GM12875 (cell line): Measurements from ENCODE around the gene HTT.

Experiments used
- H3K4me3 ChIP-seq: one replicate; pipeline ENCODE4 v1.5.1; 2011; ENCODE audit warnings: low read depth, low read length, control low read depth
- TF ChIP-seq, protein P1 (sequence below): IDR thresholded peaks from 2 replicates; pipeline ENCODE4 v1.5.1; 2011; ENCODE audit warnings: low read depth, mild to moderate bottlenecking, control low read depth, inconsistent platforms, low read length, moderate library complexity, borderline replicate concordance; ENCODE audit not compliant: insufficient read depth

The HTT gene

DNA sequence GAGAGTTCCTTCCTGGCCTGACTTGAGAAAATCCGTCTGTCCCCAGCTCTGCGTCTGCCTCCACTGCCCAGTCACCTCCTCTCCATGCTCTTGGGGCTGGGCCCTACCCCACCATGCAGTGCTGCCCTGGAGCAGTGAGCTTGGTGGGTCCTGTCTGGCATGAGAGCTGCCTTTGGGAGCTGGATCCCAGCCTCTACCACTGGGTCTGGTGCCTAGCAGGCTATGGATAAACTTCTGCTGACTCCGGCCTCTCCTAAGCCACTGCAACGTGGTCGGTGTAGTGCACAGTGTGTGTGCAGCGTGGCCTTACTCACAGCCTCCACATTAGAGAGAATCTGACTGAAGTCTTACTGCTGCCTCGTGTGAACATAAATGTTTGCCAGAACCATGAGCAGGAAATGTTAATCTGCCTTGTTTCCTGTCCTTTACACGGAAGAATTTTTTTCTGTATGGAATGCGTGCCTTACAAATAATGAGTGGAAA lies 47.6 kb downstream of the HTT start:
- no peak overlapping the region for H3K4me3 ChIP-seq
- TF ChIP-seq, protein P1, sequence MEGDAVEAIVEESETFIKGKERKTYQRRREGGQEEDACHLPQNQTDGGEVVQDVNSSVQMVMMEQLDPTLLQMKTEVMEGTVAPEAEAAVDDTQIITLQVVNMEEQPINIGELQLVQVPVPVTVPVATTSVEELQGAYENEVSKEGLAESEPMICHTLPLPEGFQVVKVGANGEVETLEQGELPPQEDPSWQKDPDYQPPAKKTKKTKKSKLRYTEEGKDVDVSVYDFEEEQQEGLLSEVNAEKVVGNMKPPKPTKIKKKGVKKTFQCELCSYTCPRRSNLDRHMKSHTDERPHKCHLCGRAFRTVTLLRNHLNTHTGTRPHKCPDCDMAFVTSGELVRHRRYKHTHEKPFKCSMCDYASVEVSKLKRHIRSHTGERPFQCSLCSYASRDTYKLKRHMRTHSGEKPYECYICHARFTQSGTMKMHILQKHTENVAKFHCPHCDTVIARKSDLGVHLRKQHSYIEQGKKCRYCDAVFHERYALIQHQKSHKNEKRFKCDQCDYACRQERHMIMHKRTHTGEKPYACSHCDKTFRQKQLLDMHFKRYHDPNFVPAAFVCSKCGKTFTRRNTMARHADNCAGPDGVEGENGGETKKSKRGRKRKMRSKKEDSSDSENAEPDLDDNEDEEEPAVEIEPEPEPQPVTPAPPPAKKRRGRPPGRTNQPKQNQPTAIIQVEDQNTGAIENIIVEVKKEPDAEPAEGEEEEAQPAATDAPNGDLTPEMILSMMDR = no peak

DNA sequence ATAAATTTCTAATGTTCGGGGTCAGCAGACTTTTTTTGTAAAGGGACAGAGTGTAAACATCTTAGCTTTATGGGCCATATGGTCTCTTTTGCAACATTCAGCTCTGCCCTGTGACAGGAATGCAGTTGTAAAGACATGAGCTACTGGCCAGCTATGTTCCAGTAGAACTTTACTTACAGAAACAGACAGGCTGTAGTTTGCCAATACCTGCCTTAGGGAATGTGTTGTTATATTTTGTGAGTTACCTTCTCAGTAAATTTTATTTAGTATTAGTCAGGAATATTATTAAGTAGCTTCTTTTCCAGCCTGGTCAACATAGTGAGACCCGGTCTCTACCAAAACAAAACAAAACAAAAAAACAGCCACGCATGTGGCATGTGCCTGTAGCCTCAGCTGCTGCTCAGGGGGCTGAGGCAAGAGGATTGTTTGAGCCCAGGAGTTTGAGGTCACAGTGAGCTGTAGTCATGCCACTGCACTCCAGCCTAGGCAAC lies 48.7 kb downstream of the HTT start:
- H3K4me3 ChIP-seq = no peak overlapping the region
- TF ChIP-seq, protein P1 = no peak

DNA sequence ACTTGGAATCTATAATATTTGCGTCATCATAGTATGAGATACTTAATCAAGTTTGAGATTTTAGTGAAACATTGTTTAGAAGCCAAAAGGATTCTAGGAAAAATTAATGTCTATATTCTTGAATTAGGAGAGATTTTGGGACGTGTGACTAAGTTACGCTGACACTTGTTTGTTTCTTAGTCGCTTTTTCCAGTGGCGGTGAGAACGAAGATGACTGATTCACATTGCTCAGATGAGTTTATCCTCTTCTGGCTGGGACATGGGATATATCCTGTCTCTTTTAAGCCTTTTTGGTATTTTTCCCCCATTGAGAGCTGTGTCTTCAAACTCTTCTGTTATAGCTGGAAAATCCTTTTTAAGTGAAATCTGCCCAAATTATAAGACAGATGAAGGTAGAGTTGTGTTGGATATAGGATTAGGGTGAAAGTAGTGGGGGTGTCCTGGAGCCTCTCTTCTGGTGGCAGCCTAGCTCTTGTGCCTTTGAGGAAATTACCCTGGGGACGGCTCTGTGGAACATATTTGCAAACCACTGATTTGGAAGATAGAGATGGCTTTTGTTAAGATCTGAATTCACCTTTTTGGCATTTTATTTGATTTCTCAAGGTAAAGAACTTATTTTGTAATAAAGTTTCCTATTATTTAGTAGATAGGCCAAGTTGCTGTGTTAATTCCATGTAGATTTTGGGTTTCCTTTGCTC lies 49.7 kb downstream of the HTT start:
- no peak overlapping the region for H3K4me3 ChIP-seq

DNA sequence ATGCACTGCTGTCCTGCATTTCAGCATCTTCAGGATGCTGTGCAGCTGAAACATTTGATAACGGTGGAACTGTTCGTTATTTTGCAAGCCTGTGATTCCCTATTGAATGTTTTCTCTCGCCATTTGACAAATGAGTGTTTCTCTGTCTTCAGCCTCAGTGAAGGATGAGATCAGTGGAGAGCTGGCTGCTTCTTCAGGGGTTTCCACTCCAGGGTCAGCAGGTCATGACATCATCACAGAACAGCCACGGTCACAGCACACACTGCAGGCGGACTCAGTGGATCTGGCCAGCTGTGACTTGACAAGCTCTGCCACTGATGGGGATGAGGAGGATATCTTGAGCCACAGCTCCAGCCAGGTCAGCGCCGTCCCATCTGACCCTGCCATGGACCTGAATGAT lies 52.6 kb downstream of the HTT start:
- TF ChIP-seq, protein P1 = no peak
- H3K4me3 ChIP-seq = no peak overlapping the region

More for the DNA sequence above, 49.7 kb downstream of the HTT start:
- TF ChIP-seq, protein P1 = no peak

DNA sequence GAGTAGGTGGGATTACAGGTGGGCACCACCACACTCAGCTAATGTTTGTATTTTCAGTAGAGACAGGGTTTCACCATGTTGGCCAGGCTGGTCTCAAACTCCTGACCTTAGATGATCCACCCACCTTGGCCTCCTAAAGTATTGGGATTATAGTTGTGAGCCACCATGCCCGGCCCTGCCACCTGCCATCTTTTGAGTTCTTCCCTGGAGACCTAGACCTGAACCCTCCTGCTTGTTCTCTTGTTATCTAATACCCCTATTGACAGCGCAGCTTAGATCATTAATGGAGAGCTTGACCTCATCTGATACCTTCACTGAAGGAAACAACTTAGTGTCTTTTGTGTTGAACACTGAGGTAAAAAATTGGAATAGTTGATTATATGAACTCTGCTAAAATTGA lies 53.6 kb downstream of the HTT start:
- no peak overlapping the region for H3K4me3 ChIP-seq
- TF ChIP-seq, protein P1 = no peak

DNA sequence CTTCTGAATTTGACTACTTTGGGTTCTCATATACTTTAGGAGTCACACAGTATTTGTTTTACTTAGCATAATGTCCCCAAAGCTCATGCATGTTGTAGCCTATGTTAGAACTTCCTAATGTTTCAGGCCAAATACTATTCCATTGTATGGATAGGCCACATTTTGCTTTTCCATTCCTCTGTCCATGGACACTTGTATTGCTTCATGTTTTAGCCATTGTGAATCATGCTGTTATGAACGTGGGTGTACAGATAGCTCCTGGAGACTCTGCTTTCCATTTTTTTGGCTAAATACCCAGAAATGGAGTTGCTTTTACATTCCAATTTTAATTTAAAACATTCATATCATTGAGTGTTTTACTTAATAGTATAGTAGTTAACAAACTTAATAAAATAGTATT lies 54.5 kb downstream of the HTT start:
- no peak overlapping the region for H3K4me3 ChIP-seq
- TF ChIP-seq, protein P1 = no peak

DNA sequence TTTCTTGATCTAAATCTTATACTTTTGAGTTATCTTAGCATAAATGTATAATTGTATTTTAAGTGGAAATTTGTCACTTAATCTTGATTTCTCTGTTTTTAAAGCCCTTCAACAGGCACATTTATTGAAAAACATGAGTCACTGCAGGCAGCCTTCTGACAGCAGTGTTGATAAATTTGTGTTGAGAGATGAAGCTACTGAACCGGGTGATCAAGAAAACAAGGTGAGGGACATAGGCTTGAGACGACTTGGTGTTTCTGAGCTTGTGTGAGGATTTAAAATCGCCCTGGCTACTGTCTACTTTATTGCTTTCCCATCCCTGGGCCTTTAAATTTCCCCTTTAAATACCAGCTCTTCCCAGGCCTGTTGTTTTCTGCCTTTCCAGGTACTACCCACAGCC lies 55.7 kb downstream of the HTT start:
- no peak overlapping the region for H3K4me3 ChIP-seq
- TF ChIP-seq, protein P1 = no peak
